Measurements from ENCODE around the gene NEURL1B.
A peak's percentile ranks its signal among the peaks of the same experiment; 100 is the strongest.
"Not testable (repeated sequence)": the region's sequence is repeated elsewhere in the genome, so short reads cannot be mapped to it uniquely, and the experiment has no call there.

Gene NEURL1B

DNA sequence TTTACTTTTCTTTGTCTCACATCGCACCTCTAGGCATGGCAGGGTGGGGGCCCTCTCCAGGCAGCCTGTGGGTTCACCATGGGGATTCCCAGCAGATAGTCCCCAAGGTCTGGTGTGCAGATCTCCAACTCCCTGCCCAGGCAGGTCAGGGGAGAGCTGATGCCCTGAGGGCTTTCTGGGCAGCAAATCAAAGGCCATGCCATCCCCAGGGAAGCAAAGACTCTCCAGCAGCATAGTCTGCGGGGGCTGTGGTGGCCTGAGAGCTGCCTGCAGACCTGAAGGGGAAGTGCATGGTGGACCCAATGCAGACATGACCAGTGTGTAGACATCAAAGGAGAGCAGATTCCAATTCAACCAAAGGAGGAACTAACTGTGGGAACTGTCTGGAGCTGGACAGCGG lies 7.7 kb downstream of the NEURL1B start:
- no peak for DNase-seq (ENCODE audit: low read depth)
- TF ChIP-seq, protein P1, sequence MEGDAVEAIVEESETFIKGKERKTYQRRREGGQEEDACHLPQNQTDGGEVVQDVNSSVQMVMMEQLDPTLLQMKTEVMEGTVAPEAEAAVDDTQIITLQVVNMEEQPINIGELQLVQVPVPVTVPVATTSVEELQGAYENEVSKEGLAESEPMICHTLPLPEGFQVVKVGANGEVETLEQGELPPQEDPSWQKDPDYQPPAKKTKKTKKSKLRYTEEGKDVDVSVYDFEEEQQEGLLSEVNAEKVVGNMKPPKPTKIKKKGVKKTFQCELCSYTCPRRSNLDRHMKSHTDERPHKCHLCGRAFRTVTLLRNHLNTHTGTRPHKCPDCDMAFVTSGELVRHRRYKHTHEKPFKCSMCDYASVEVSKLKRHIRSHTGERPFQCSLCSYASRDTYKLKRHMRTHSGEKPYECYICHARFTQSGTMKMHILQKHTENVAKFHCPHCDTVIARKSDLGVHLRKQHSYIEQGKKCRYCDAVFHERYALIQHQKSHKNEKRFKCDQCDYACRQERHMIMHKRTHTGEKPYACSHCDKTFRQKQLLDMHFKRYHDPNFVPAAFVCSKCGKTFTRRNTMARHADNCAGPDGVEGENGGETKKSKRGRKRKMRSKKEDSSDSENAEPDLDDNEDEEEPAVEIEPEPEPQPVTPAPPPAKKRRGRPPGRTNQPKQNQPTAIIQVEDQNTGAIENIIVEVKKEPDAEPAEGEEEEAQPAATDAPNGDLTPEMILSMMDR (IDR thresholded peaks at IDR 0.05; ENCODE audit: low read length, missing control alignments): no peak

DNA sequence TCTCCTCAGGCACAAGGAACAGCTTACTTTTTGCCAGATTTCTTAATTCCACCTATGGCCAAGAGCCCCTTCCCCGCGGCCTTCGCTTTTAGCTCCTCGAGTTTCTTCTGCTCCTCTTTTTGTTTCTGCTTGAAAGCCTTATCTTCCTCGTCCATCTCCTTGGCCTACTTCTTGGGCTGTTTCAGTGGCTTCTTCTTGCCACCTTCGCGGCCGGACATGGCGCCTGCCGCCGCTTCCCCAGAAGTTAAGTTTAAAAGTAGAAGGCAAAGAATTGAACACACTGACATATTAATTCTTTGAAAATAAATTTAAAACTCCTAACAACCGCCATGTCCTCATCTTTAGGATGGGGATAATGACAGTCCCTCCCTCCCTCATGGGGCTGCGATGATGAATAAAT lies 15.4 kb downstream of the NEURL1B start:
- DNase-seq (ENCODE audit: low read depth); H3K4me3 ChIP-seq (replicated peaks; ENCODE audit: low read depth, low read length): not testable (repeated sequence)

More for the DNA sequence above, 7.7 kb downstream of the NEURL1B start:
- no peak overlapping the region for H3K4me3 ChIP-seq (replicated peaks; ENCODE audit: low read depth, low read length)

DNA sequence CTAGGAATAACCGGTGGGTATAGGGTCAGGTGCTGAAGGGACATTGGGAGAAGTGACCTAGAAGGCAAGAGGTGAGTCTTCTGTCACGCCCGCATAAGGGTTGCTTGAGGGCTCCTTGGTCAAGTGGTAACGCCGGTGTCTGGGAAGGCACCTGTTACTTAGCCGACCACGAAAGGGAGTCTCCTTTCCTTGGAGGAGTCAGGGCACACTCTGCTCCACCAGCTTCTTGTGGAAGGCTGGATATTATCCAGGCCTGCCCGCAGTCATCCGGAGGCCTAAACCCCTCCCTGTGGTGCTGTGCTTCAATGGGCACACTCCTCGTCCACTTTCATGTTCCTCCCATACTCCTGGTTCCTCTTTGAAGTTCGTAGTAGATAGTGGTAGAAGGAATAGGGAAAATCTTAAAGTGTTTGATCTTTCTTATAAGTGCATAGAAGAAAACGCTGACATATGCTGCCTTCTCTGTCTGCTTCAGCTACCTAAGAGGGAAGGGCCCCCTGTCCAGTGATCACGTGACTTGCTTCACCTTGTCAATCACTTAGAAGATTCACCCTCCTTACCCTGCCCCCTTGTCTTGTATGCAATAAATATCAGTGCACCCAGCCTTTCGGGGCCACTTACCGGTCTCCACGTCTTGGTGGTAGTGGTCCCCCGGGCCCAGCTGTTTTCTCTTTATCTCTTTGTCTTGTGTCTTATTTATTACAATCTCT lies 16.6 kb downstream of the NEURL1B start:
- H3K4me3 ChIP-seq (replicated peaks; ENCODE audit: low read depth, low read length); DNase-seq (ENCODE audit: low read depth): not testable (repeated sequence)

DNA sequence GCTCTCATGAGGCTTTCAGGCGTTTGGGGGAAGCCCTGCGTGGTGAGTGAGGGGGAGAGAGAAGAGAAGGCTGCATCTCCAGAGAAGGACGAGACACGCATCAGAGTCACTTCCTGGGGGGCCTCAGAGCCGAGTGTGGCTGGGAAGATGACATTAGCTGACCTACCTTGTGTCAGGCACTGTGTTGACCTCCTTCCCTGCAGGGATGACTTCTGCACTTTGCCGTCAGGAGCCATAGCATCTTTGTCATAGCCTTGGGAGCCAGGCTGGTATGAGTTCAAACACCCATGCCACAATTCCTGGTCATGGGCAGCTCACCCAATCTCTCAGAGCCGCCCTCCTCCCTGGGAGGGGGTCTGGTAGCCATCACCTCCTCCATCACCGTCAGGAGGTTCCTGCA lies 17.3 kb downstream of the NEURL1B start:
- TF ChIP-seq, protein P1 (IDR thresholded peaks at IDR 0.05; ENCODE audit: low read length, missing control alignments): no peak
- H3K4me3 ChIP-seq (replicated peaks; ENCODE audit: low read depth, low read length): no peak overlapping the region
- no peak for DNase-seq (ENCODE audit: low read depth)

DNA sequence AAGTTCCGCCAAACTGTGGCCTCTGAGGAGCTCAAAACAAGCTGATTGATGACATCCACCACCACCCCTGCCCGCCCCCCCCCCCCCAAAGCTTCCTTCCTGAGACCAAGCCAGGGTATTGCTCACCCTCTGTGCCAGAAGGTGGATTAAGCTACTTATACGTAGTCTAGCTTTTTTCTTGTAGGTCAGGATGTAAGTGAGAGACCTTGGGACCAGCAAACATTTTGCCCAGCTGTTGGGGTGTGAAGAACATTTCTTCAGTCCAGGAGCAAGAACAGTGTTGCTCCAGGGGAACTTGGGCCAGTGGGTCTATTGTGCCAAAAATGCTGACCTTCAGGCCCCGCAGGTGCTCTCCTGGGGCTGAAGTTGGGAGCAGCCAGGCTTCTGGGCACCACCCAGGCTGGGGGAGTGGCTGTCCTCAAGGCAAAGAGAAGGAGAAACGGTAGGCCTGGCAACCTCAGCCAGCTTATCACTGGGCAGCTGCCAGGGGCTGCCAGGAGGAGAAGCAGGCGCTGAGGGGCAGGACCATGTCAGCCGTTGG lies 18.0 kb downstream of the NEURL1B start:
- TF ChIP-seq, protein P1 (IDR thresholded peaks at IDR 0.05; ENCODE audit: low read length, missing control alignments): no peak
- no peak for DNase-seq (ENCODE audit: low read depth)
- H3K4me3 ChIP-seq (replicated peaks; ENCODE audit: low read depth, low read length): no peak overlapping the region

DNA sequence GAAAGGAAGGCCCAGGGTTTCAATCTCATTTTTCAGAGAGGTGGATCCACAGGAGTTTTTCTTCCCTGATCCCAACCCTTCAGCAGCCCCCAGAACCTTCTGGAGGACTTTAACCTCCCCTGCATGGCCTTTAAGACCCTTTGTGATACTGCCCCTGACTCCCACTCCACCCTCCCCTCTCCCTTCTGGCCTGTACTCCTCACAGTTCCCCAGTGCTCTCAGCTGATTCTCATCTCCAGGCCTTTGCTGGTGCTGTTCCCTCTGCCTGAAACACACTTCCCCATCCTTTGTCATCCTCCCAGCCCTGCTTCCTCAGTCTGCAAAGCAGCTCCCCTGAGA lies 18.5 kb downstream of the NEURL1B start:
- no peak for DNase-seq (ENCODE audit: low read depth)
- TF ChIP-seq, protein P1 (IDR thresholded peaks at IDR 0.05; ENCODE audit: low read length, missing control alignments): no peak
- H3K4me3 ChIP-seq (replicated peaks; ENCODE audit: low read depth, low read length): no peak overlapping the region

DNA sequence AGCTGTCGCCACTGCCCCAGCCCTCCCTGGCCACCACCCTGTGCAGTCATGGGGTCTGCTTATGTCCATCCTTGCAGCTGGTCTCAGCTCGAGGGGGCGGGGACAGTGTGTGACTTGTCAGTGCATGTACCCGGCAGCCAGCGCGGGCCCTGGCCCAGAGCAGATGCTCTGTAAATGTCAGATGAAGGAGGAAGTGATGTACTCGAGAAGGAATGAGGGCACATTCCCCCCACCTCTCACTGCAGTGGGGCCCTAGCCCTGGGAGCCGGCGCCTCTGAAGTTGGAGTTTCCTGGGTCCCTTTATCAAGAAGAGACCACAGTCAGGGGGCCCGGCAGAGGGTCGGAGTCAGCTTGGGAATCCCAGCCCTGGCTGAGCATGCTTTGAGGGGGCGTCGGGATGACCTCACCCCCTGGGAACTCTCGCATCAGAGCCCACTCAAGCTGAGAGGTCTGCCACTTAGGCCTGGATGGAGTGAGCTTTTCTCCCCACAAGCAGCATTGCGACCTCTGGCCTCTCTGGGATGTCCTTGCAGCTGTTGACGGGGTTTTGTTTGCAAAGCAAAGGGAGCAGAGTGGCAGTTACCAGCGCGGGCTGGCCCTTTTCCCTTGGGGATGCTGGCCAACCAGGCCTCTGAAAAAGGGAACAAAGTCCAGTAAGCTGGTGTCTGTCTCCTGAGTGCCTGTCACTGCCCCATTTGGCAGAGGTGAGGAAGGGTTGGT lies 19.0 kb downstream of the NEURL1B start:
- H3K4me3 ChIP-seq (replicated peaks; ENCODE audit: low read depth, low read length): no peak overlapping the region
- DNase-seq (ENCODE audit: low read depth): peak; percentile 71
- TF ChIP-seq, protein P1 (IDR thresholded peaks at IDR 0.05; ENCODE audit: low read length, missing control alignments): no peak

DNA sequence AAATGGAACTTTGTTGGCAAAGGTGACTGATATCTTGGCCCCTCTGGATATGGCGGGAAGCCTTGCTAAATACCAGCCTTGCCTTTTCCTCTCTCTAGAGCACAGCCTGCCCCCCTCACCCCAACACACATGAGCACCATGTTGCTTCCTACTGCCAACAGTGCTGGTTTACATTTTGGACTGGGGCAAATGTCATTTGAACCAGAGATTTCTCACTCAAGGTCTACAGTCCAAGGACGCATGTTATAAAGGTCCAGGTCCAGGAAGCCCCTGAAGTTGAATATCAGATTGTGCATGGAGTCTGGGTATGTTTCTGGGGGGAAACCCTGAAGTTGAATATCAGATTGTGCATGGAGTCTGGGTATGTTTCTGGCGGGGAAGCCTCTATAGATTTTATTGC lies 19.9 kb downstream of the NEURL1B start:
- no peak overlapping the region for H3K4me3 ChIP-seq (replicated peaks; ENCODE audit: low read depth, low read length)
- DNase-seq (ENCODE audit: low read depth): no peak
- TF ChIP-seq, protein P1 (IDR thresholded peaks at IDR 0.05; ENCODE audit: low read length, missing control alignments): no peak

Measured in fibroblast of pulmonary artery (primary cell).